Smooth muscle cell (in vitro differentiated cells): Measurements from ENCODE around the gene ANGPTL2. TPM values are rescaled to one million over a fixed set of nuclear protein-coding genes. Genes with fewer than 3 reads are reported as not detected.

Experiments
- DNase-seq: peaks from one replicate; lab custom pipeline; 2025; ENCODE audit not compliant: unreplicated experiment; lab: John Stamatoyannopoulos, UW
- H2AFZ ChIP-seq: fragments of 200-600 bp; sonication (generic); 2 replicates; pipeline ENCODE4 v1.6.0; 2016; ENCODE audit warnings: antibody characterized with exemption, low read depth, mild to moderate bottlenecking
- H3F3A ChIP-seq: fragments of 200-600 bp; sonication (generic); 2 replicates; pipeline ENCODE4 v1.6.0; 2017; ENCODE audit warnings: antibody characterized with exemption, low read depth
- H3K27ac ChIP-seq: fragments of 200-600 bp; sonication (generic); 2 replicates; pipeline ENCODE4 v1.5.1; 2016; ENCODE audit warnings: low read depth, mild to moderate bottlenecking
- H3K27me3 ChIP-seq: fragments of 200-600 bp; sonication (generic); 2 replicates; pipeline ENCODE4 v1.6.1; 2016; ENCODE audit warnings: low read depth, mild to moderate bottlenecking
- H3K36me3 ChIP-seq: fragments of 200-600 bp; sonication (generic); 2 replicates; pipeline ENCODE4 v1.5.1; 2016; ENCODE audit warnings: low read depth
- H3K4me1 ChIP-seq: fragments of 200-600 bp; sonication (generic); 2 replicates; pipeline ENCODE4 v1.5.1; 2016; ENCODE audit warnings: low read depth
- H3K4me2 ChIP-seq: fragments of 200-600 bp; sonication (generic); 2 replicates; pipeline ENCODE4 v1.6.0; 2016; ENCODE audit warnings: mild to moderate bottlenecking
- H3K4me3 ChIP-seq: fragments of 200-600 bp; sonication (generic); 2 replicates; pipeline ENCODE4 v1.5.1; 2016; ENCODE audit warnings: mild to moderate bottlenecking
- H3K79me2 ChIP-seq: fragments of 200-600 bp; sonication (generic); 2 replicates; pipeline ENCODE4 v1.6.0; 2016; ENCODE audit warnings: low read depth, mild to moderate bottlenecking
- H3K9ac ChIP-seq: fragments of 200-600 bp; sonication (generic); 2 replicates; pipeline ENCODE4 v1.6.0; 2016; ENCODE audit warnings: low read depth
- H3K9me3 ChIP-seq: fragments of 200-600 bp; sonication (generic); replicated peaks from 2 replicates; pipeline ENCODE4 v1.5.1; 2016; ENCODE audit warnings: low read depth
- H4K20me1 ChIP-seq: fragments of 200-600 bp; sonication (generic); 2 replicates; pipeline ENCODE4 v1.6.0; 2016; ENCODE audit warnings: low read depth
- WGBS: methylation state at CpG from one replicate; pipeline ENCODE4 v1.1.7; 2016; ENCODE audit warnings: low lambda C conversion rate; 5-methylcytosine and 5-hydroxymethylcytosine counted together
- polyA plus RNA-seq: library from polyadenylated mRNA; unstranded; fragments of >200 nt; fragmentation: Nextera tagmentation; extraction: Ambion mirVana; gene quantifications from 2 replicates; pipeline ENCODE4 v1.2.1, GENCODE V29; 2016
- total RNA-seq: library from RNA; depleted of rRNA; stranded (reverse); fragments of >200 nt; gene quantifications from 2 replicates; pipeline ENCODE4 v1.2.3, GENCODE V29; 2014
- TF ChIP-seq, protein P1 (sequence below): fragments of 200-600 bp; sonication (generic); IDR thresholded peaks from 2 replicates; pipeline ENCODE4 v1.5.1; 2017; ENCODE audit warnings: borderline replicate concordance, mild to moderate bottlenecking, antibody characterized with exemption; ENCODE audit not compliant: insufficient read depth, poor library complexity, severe bottlenecking

ANGPTL2 gene
- total and polyA plus RNA-seq, 2 experiments from 2014 or later: 16.1 to 18.7 TPM

DNA sequence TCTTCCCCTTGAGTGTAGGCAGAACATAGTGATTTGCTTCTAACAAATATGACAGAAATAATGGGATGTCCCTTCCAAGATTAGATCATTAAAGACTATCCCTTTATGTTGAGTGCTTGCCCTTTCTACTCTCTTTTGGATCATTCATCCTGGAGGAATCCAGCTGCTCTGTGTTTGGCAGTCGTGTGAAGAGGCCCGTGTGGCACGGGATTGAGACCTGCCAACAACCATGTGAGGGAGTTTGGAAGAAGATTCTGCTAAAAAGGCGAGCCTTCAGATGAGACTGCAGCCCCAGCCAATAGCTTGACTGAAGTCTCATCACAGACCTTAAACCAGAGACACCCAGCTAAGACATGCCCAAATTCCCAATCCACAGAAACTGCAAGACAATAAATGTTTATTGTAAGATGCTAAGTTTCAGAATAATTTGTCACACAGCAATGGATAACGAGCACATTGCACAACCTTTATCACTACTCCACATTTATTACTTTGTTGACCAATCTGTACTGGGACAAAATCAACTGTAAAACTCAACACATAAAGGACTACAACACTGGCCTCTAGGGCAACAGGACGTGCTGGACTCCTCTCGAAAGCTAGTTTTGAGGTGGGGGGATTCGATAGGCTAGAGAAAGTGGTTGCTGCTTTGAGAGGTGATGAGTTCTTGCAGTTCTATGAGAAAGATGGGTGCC lies 42.8 kb downstream of the ANGPTL2 start:
- no peak for DNase-seq
- no peak overlapping the region for H3K9ac ChIP-seq
- 90% methylated on average over 8 of the region's 8 CpGs for WGBS
- no peak overlapping the region for H3K4me3 ChIP-seq
- TF ChIP-seq, protein P1, sequence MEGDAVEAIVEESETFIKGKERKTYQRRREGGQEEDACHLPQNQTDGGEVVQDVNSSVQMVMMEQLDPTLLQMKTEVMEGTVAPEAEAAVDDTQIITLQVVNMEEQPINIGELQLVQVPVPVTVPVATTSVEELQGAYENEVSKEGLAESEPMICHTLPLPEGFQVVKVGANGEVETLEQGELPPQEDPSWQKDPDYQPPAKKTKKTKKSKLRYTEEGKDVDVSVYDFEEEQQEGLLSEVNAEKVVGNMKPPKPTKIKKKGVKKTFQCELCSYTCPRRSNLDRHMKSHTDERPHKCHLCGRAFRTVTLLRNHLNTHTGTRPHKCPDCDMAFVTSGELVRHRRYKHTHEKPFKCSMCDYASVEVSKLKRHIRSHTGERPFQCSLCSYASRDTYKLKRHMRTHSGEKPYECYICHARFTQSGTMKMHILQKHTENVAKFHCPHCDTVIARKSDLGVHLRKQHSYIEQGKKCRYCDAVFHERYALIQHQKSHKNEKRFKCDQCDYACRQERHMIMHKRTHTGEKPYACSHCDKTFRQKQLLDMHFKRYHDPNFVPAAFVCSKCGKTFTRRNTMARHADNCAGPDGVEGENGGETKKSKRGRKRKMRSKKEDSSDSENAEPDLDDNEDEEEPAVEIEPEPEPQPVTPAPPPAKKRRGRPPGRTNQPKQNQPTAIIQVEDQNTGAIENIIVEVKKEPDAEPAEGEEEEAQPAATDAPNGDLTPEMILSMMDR: no peak
- H3F3A ChIP-seq: no peaks in the 10 kb centered on the region
- no peaks in the 10 kb centered on the region for H3K79me2 ChIP-seq
- H2AFZ ChIP-seq: no peak overlapping the region
- H3K4me2 ChIP-seq: no peak overlapping the region
- H4K20me1 ChIP-seq: no peaks in the 10 kb centered on the region
- no peaks in the 10 kb centered on the region for H3K36me3 ChIP-seq
- H3K27ac ChIP-seq: no peak overlapping the region
- no peaks in the 10 kb centered on the region for H3K27me3 ChIP-seq
- H3K9me3 ChIP-seq: no peaks in the 10 kb centered on the region
- no peaks in the 10 kb centered on the region for H3K4me1 ChIP-seq

DNA sequence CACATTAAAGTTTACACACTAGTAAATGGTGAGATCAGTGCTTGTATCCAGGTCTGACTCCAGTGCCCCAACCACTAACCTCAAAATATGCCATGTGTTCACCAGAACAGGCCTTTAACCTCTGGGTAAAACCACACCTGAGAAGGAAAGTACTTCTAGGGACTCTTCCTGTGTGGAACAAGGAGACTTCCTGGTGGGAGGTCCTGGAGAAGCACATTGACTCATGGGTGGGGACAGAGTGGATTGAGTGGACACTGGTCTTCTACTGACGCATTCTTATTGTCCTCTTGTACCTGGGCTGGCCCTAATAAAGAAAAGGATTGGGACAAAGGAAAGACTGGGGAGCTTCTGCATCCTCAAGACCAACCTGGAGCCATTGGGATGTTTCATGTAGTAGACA lies 43.4 kb downstream of the ANGPTL2 start:
- Histone ChIP-seq H3K4me3 (no peak overlapping the region), H3K9me3 (no peaks in the 10 kb centered on the region), H3K4me2 (no peak overlapping the region), H3K27me3 (no peaks in the 10 kb centered on the region), H2AFZ (no peak overlapping the region), H3K27ac (no peak overlapping the region), H3K4me1 (no peaks in the 10 kb centered on the region), H3F3A (no peaks in the 10 kb centered on the region), H3K9ac (no peak overlapping the region), H3K36me3 (no peaks in the 10 kb centered on the region), H3K79me2 (no peaks in the 10 kb centered on the region), H4K20me1 (no peaks in the 10 kb centered on the region)
- TF ChIP-seq, protein P1: no peak
- WGBS: 89% methylated on average over 1 of the region's 1 CpG
- no peak for DNase-seq

DNA sequence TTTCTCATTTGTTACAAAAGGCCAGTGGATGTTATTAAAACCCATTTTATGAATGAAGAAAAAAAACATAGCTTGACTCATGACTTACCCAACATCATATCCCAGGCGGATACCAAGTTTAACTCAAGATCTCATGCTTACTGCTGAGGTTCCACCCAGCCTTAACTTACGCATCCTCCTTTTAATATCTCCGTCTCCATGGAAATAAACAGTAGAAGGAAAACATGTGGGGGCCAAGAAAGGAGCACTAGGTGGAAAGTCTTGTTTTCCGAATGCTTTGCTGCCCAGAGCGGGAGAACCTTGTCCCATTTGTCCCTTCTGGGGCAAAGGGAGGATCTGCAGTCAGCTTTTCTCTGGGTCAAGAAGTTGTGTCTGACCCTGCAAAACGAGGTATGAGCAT lies 44.1 kb downstream of the ANGPTL2 start:
- no peaks in the 10 kb centered on the region for H3K79me2 ChIP-seq
- DNase-seq: no peak
- no peaks in the 10 kb centered on the region for H3K36me3 ChIP-seq
- no peak overlapping the region for H3K27ac ChIP-seq
- no peaks in the 10 kb centered on the region for H3K27me3 ChIP-seq
- H4K20me1 ChIP-seq: no peaks in the 10 kb centered on the region
- no peak overlapping the region for H3K4me2 ChIP-seq
- H3K9me3 ChIP-seq: no peaks in the 10 kb centered on the region
- H3K9ac ChIP-seq: no peak overlapping the region
- no peaks in the 10 kb centered on the region for H3K4me1 ChIP-seq
- no peak overlapping the region for H3K4me3 ChIP-seq
- TF ChIP-seq, protein P1: no peak
- no peaks in the 10 kb centered on the region for H3F3A ChIP-seq
- WGBS: 94% methylated on average over 6 of the region's 6 CpGs
- no peak overlapping the region for H2AFZ ChIP-seq

DNA sequence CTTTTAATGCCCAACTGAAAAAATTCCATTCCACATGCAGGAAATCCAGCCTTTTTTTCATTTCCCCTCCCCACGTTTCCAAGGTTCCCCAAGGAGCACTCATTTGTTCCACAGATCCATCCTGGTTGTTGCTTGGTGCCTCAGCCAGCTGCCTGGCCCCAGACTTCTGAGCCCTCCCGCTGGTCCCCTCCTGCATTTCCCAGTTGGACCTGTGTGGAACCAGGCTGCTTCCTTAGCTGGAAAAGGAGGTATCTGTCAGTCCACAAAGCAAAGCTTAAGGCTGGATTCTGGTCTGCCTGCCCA lies 44.8 kb downstream of the ANGPTL2 start:
- no peaks in the 10 kb centered on the region for H3K9me3 ChIP-seq

More for the DNA sequence above, 44.8 kb downstream of the ANGPTL2 start:
- TF ChIP-seq, protein P1: no peak
- Histone ChIP-seq H3F3A (no peaks in the 10 kb centered on the region), H2AFZ (no peak overlapping the region), H3K27me3 (no peaks in the 10 kb centered on the region), H3K9ac (no peak overlapping the region), H3K79me2 (no peaks in the 10 kb centered on the region), H4K20me1 (no peaks in the 10 kb centered on the region), H3K4me1 (no peaks in the 10 kb centered on the region), H3K4me2 (no peak overlapping the region), H3K27ac (no peak overlapping the region), H3K4me3 (no peak overlapping the region), H3K36me3 (no peaks in the 10 kb centered on the region)
- no peak for DNase-seq
- WGBS: 82% methylated on average over 2 of the region's 2 CpGs
